ENCODE results near the gene IER5. TPM values are rescaled to one million over a fixed set of nuclear protein-coding genes. Genes with fewer than 3 reads are reported as not detected.
A peak's percentile ranks its signal among the peaks of the same experiment; 100 is the strongest.
"Not testable (repeated sequence)": the region's sequence is repeated elsewhere in the genome, so short reads cannot be mapped to it uniquely, and the experiment has no call there.

The IER5 gene
- total RNA-seq, 1 donor: 17.4 TPM

DNA sequence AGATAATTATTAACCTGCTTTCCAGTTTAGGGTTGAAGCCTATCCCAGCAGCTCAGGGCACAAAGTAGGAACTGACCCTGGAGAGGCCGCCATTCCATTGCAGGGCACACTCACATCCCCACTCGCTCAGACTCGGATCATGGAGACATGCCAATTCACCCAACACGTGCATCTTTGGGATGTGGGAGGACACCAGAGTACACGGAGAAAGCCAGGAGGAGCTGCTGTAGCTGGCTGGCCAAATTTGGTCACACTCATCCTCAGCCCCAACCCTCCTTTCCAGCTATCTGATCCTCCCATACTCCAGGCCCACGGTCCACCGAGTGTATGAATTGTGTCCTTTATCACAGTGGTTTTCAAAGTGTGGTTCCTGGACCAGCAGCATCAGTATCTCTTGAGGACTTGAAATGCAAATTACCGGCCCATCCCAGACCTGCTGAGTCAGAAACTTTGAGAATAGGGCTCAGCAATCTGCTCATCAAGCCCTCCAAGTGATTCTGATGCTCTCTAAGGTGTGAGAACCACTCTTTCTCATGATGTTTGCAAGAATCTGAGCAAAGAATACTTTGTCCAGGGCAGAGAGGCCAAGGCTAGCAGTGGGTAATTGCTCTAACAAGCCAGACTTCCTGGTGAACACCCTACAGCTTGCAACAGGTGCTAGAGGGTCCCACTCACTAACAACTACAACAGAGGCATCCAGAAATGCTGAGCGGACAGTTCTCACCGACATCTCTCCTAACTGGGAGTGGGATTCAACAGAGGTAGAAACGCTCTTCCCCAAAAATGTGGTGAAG is 26.3 kb downstream of the IER5 start:
- no peak overlapping the region for H2AFZ ChIP-seq (ENCODE audit: low read length)
- H3K9me3 ChIP-seq (ENCODE audit: low read depth, low read length): no peaks in the 10 kb centered on the region
- TF ChIP-seq CTCF (IDR thresholded peaks at IDR 0.05; ENCODE audit: extremely low read depth, low read depth, low read length): no peak
- no peak overlapping the region for H3K4me2 ChIP-seq (ENCODE audit: insufficient read depth, low read length)
- no peaks in the 10 kb centered on the region for H3K27me3 ChIP-seq (ENCODE audit: insufficient read depth, low read length)
- no peaks in the 10 kb centered on the region for H4K20me1 ChIP-seq (ENCODE audit: insufficient read depth, low read length)
- DNase-seq (ENCODE audit: insufficient read length, low spot score, missing footprints): no peak
- no peaks in the 10 kb centered on the region for H3K79me2 ChIP-seq (ENCODE audit: insufficient read depth, low read length)
- H3K36me3 ChIP-seq (ENCODE audit: insufficient read depth, low read length): no peaks in the 10 kb centered on the region
- no peak overlapping the region for H3K4me3 ChIP-seq (ENCODE audit: insufficient read depth, low read length)
- peaks cover 33% of the 10 kb centered on the region for H3K4me1 ChIP-seq (ENCODE audit: insufficient read depth, low read length)
- H3K27ac ChIP-seq (ENCODE audit: low read depth, low read length): no peak overlapping the region

DNA sequence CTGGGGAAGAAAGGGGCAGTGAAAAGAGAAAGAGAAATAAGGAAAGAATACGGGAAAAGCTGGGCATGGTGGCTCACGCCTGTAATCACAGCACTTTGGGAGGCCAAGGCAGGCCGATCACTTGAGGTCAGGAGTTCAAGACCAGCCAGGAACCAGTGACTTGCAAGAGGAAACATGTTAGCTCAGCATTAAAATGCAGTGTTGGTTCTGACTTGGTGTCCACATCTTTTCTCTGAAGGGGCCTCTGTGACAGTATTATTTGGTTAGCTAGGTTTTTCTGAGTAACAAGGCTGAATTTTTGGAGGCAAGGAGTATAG is 26.8 kb downstream of the IER5 start:
- no peaks in the 10 kb centered on the region for H3K36me3 ChIP-seq (ENCODE audit: insufficient read depth, low read length)
- no peaks in the 10 kb centered on the region for H3K79me2 ChIP-seq (ENCODE audit: insufficient read depth, low read length)
- DNase-seq (ENCODE audit: insufficient read length, low spot score, missing footprints): peak; percentile 37
- no peaks in the 10 kb centered on the region for H3K27me3 ChIP-seq (ENCODE audit: insufficient read depth, low read length)
- no peaks in the 10 kb centered on the region for H4K20me1 ChIP-seq (ENCODE audit: insufficient read depth, low read length)
- H3K4me2 ChIP-seq (ENCODE audit: insufficient read depth, low read length): no peak overlapping the region
- no peak overlapping the region for H3K27ac ChIP-seq (ENCODE audit: low read depth, low read length)
- no peaks in the 10 kb centered on the region for H3K9me3 ChIP-seq (ENCODE audit: low read depth, low read length)
- no peak for TF ChIP-seq CTCF (IDR thresholded peaks at IDR 0.05; ENCODE audit: extremely low read depth, low read depth, low read length)
- no peak overlapping the region for H2AFZ ChIP-seq (ENCODE audit: low read length)
- peaks cover 33% of the 10 kb centered on the region for H3K4me1 ChIP-seq (ENCODE audit: insufficient read depth, low read length)
- H3K4me3 ChIP-seq (ENCODE audit: insufficient read depth, low read length): no peak overlapping the region

DNA sequence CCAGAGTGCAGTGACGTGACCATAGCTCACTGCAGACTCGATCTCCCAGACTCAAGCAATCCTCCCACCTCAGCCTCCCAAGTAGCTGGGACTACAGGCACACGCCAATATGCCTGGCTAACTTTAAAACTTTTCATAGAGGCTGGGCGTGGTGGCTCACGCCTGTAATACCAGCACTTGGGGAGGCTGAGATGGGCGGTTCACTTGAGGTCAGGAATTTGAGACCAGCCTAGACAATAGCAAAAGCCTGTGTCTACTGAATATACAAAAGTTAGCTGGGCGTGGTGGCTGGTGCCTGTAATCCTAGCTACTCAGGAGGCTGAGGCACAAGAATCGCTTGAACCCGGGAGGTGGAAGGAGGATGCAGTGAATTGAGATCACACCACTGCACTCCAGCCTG is 27.5 kb downstream of the IER5 start:
- H3K27me3 ChIP-seq (ENCODE audit: insufficient read depth, low read length); H3K4me3 ChIP-seq (ENCODE audit: insufficient read depth, low read length); H4K20me1 ChIP-seq (ENCODE audit: insufficient read depth, low read length); H3K9me3 ChIP-seq (ENCODE audit: low read depth, low read length); H2AFZ ChIP-seq (ENCODE audit: low read length); H3K27ac ChIP-seq (ENCODE audit: low read depth, low read length); H3K4me2 ChIP-seq (ENCODE audit: insufficient read depth, low read length); DNase-seq (ENCODE audit: insufficient read length, low spot score, missing footprints); H3K36me3 ChIP-seq (ENCODE audit: insufficient read depth, low read length); H3K79me2 ChIP-seq (ENCODE audit: insufficient read depth, low read length): not testable (repeated sequence)
- peaks cover 33% of the 10 kb centered on the region for H3K4me1 ChIP-seq (ENCODE audit: insufficient read depth, low read length)

GRCh38 chr1:181116819-181117390 is 28.4 kb downstream of the IER5 start:
- no peaks in the 10 kb centered on the region for H3K9me3 ChIP-seq (ENCODE audit: low read depth, low read length)
- peak; percentile 65 for DNase-seq (ENCODE audit: insufficient read length, low spot score, missing footprints)
- no peak overlapping the region for H3K4me2 ChIP-seq (ENCODE audit: insufficient read depth, low read length)
- H3K4me3 ChIP-seq (ENCODE audit: insufficient read depth, low read length): no peak overlapping the region
- H3K27ac ChIP-seq (ENCODE audit: low read depth, low read length): peak overlapping the region; percentile 59
- H3K27me3 ChIP-seq (ENCODE audit: insufficient read depth, low read length): no peaks in the 10 kb centered on the region
- H3K36me3 ChIP-seq (ENCODE audit: insufficient read depth, low read length): no peaks in the 10 kb centered on the region
- no peak for TF ChIP-seq CTCF (IDR thresholded peaks at IDR 0.05; ENCODE audit: extremely low read depth, low read depth, low read length)
- H2AFZ ChIP-seq (ENCODE audit: low read length): no peak overlapping the region
- H3K4me1 ChIP-seq (ENCODE audit: insufficient read depth, low read length): peaks cover 30% of the 10 kb centered on the region
- no peaks in the 10 kb centered on the region for H3K79me2 ChIP-seq (ENCODE audit: insufficient read depth, low read length)
- H4K20me1 ChIP-seq (ENCODE audit: insufficient read depth, low read length): no peaks in the 10 kb centered on the region
